Kidney tubule cell (primary cell): ENCODE measurements around the gene BRSK2.

Experiments used
- DNase-seq: peaks from one replicate; pipeline ENCODE4 v3.0.0-alpha.2; 2018; ENCODE audit warnings: low spot score

Gene BRSK2

DNA sequence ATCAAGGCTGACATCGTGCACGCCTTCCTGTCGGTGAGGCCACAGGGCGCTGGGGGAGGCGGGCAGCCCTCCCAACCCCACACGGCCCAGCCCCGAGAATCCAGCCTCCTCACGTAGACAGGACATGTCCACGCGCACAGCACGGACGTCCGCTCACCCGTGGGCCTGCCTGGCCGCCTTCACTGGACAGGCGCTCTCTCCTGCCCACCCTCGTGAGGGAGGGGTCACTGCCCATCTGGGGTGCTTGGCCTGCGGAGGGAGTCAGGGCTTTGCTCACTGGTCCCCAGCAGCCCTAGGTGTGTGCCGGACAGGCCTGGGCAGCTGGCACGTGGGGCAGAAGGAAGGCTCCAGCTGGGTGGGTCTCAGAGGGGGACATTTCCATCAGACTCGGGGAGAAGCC, 64.8 kb downstream of the BRSK2 start:
- no peak for DNase-seq

GRCh38 chr11:1455032-1455762, 65.5 kb downstream of the BRSK2 start:
- no peak for DNase-seq

GRCh38 chr11:1455763-1456060, 66.0 kb downstream of the BRSK2 start:
- no peak for DNase-seq

GRCh38 chr11:1456176-1456575, 66.4 kb downstream of the BRSK2 start:
- DNase-seq = no peak

GRCh38 chr11:1456596-1457325, 67.0 kb downstream of the BRSK2 start:
- DNase-seq = no peak

GRCh38 chr11:1457326-1457680, 67.6 kb downstream of the BRSK2 start:
- no peak for DNase-seq

GRCh38 chr11:1457856-1458255, 68.1 kb downstream of the BRSK2 start:
- no peak for DNase-seq

DNA sequence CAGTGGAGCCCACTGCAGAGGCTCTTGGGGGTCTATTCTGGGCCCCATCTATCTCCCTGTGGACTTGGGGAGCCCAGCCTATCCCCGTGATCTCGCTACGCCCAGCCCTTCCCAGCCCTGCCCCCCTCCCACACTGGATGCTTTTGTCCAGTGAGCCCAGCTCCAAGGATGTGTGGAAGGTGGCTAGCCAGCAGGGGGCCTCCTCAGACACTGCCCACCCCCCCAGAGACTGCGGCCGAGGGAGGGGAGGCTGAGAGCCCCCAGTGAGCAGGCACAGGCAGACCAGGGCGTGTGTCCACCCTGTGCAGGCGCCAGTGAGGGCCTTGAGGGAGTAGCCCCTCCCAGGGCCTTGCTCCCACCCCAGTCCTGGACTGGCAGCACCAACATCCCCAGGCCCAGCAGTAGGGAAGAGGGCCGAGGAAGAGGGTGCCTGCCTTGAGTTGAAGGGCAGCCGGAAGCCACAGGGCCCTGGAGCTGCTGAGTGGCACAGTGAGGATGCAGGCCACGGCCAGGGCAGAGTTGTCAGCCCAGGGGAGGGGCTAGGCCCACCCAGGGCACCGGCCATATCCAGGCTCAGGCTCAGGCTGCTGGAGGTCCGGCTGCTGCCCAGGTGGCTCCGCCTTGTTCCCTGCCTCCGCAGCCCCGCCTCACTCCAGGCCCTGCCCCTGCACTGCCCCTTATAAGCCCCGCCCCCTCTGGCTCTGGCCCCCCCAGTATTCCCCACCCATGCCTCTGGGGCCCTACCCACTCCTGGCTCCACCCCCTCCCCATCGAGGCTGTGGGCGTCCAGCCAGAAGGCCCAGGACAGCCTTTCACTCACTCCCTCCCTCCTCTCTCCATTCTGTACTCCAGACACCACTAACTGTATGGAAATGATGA, 68.8 kb downstream of the BRSK2 start:
- no peak for DNase-seq

GRCh38 chr11:1459219-1459575, 69.5 kb downstream of the BRSK2 start:
- no peak for DNase-seq

DNA sequence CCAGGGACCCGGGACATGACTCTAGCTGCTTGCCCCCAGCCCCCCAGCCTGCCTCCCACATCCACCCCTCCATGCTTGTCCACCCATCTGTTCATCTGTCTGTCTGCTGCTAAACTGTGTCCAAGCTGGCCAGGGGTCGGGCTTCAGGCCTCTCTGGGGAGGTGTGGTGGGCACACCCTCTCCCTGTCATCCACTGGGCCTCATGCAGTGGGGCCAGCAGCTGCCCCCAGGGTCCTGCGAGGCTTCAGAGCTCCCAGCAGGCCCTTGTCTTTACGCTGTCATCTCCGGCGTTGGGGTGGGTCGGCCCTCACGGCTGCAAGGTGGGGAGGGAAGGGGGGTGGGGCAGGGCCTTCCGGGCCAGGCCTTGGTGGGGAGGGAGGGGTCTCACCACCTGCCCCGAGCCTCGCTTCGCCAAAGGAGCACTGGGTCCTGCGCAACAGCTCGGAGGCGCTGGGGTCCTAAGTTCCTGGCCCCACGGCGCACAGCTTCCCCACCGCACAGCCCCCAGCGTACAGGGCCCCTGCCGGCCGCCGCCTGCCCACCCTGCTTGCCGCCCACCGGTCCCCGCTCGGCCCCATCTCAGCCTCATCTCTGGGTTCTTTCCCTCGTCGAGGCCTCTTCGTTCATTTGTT, 70.1 kb downstream of the BRSK2 start:
- no peak for DNase-seq

DNA sequence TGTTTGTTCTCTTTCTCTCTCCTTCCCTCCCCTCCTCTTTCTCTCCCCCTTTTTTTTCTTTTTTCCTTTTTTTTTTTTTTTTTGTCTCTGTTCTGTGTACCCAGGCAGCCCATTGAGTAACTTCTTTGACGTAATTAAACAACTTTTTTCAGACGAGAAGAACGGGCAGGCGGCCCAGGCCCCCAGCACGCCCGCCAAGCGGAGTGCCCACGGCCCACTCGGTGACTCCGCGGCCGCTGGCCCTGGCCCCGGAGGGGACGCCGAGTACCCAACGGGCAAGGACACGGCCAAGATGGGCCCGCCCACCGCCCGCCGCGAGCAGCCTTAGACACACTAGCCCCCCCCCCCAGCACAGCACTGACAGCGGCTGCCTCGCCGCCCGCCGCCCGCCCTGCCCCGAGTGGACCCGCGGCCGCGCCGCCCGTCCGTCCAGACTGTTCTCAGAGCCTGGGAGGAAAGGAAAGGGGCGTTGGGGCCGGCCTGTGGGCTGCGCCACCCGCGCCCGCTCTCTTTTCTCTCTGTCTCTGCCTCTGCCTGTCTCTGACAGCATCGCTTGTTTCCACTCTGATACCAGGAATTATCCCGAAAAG, 70.8 kb downstream of the BRSK2 start:
- no peak for DNase-seq

DNA sequence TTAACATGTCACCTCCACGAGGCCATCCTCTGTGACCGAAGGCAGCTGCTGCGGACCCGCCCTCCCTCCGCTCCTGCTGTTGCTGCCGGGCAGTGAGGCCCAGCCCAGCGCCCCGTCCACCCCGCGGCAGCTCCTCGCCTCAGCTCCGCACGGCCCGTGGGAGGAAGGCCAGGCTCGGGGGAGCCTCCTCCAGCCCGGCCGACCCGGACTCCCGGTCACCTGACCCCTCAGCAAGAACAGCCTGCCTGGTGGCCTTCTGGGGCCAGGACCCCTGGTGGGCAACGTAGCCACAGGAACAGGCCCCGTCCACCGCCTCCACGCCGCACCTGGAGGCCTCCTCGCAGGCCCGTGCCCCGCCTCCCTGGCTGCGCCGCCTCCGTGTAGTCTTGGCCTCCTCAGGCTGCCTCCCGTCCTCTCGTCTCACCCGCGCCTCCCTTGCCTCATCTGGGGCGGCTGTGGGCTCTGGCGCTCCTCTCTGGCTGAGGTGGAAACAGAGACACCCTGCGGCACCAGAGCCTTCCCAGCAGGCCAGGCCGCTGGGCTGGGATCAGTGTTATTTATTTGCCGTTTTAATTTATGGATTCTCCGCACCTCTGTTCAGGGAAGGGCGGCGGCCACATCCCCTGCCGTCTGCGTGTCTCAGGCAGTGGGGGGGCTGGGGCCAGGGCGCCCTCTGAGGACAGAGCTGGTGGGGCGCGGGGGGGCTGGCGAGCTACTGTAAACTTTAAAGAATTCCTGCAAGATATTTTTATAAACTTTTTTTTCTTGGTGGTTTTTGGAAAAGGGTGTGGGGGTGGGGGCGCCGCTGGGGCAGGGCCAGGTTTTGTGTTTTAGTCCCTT, 71.5 kb downstream of the BRSK2 start:
- DNase-seq = no peak

DNA sequence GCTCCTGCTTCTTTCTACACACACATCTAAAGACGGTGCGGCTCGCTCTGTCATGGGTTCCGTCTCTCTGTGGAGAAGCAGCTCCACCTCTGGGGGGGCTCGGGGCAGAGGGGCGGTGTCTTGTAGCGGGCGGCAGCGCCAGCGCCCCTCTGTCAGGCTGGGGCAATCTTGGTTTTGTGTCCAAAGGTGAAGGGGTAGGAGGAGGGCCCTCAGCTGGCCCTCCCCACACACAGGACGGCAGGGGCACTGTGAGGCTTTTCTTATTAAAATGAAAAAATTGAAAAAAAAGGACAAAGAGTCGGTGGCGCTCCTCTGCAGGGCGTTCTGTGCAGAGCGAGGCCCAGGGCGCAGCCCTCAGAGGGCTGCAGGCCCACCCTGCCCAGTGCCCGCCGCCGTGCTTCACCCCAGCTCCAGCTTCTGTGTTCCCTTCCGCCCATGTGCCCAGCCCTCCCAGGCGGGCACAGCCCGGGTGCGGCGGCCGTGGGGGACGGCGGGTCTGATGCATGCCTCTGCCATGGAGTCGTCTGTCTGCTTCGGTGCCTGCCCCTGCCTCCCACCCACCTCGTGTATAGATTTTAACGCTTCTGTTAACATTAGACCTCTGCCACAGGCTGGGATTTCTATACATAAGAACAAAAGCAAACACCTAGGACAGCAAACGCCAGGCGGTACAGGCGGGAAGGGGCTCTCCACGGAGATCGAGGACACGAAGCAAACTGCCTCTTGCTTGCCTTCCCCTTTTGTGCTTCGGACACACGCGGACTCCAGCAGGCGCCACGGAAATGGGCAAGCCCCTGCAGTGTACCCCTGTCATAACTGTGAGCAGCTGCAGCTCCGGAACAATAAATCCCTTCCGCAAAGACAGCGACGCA, 72.3 kb downstream of the BRSK2 start:
- no peak for DNase-seq

- no peak for DNase-seq
These were observed 72.9 kb downstream of the BRSK2 start for GRCh38 chr11:1462698-1462975.

DNA sequence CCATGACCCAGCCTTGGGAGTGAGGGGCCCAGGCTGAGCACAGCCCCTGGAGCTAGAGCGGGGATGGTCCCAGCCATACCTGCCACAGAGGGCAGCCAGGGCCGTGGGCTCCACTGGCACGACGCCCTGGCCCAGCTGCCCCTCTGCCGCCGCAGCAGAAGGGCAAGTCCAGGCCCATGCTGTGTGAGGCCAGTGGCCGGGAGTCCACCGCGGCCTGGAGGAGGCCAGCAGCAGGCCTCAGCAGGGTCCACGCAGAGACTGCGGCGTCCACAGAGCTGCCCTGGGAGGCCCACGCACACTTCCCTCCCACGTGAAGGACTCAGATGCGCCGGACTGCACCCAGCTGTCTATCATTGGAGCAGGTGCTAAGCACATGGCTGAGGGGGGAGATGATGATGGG, 73.3 kb downstream of the BRSK2 start:
- DNase-seq = no peak

- no peak for DNase-seq
These were observed 77.0 kb downstream of the BRSK2 start for GRCh38 chr11:1466784-1467183.

- no peak for DNase-seq
These were observed 77.5 kb downstream of the BRSK2 start for GRCh38 chr11:1467270-1467669.

DNA sequence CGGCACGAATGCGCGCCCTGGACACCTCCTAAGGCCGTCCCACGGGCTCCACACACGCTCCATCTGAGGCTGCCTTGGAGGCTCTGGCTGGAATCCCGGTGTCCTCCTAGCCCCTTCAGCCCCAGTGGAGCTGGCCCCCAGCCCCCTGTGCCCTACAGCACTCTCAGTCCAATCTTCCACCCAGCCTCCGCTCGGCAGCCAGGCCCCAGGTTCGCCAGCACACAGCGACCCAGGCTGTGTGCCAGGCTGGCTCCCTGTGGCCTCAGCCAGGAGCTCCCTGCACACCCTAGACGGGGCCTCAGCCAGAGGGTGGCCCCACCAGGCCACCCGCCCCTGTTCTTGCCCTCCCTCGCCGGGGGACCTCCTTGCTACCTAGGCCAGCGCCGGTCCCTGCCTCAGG, 78.3 kb downstream of the BRSK2 start:
- no peak for DNase-seq

- DNase-seq = no peak
These were observed 78.8 kb downstream of the BRSK2 start for GRCh38 chr11:1468473-1469066.

- no peak for DNase-seq
These were observed 79.7 kb downstream of the BRSK2 start for GRCh38 chr11:1469287-1469910.
